ENCODE measurements around the gene MICAL3. TPM values are rescaled to one million over a fixed set of nuclear protein-coding genes. Genes with fewer than 3 reads are reported as not detected.

The MICAL3 gene
- total RNA-seq, 6 experiments from 2014 or later, result 31.5 to 61.8 (median 48.2) TPM

- Histone ChIP-seq H3K9me3 (no peaks in the 10 kb centered on the region), H3K36me3 (no peaks in the 10 kb centered on the region), H3K27me3 (no peaks in the 10 kb centered on the region), H3K4me3 (no peak overlapping the region), H3K4me1 (peaks cover 0 to 19% (median 7%) of the 10 kb centered on the region in 4 donors), H3K27ac (peak overlapping the region in 2 of 3 donors; percentile 71 to 75)
- ATAC-seq (no peak), DNase-seq (no peak)
- no peak for TF ChIP-seq POLR2A (IDR thresholded peaks at IDR 0.05)
- TF ChIP-seq CTCF (IDR thresholded peaks at IDR 0.05), result no peak
- intact Hi-C loops (cut with DNase I), result no loop called here
- WGBS (ENCODE audit: insufficient coverage, low coverage, low lambda C conversion rate, missing lambda C conversion rate), result 98% methylated on average over 7 of the region's 13 CpGs
Observed at GRCh38 chr22:17855572-17856290, 168.6 kb downstream of the MICAL3 start.

GRCh38 chr22:17853073-17853472, 171.3 kb downstream of the MICAL3 start:
- no peaks in the 10 kb centered on the region for H3K27me3 ChIP-seq
- ATAC-seq, result no peak
- intact Hi-C loops (cut with DNase I), result no loop called here
- H3K36me3 ChIP-seq, result no peaks in the 10 kb centered on the region
- no peak for TF ChIP-seq POLR2A (IDR thresholded peaks at IDR 0.05)
- no peak for TF ChIP-seq CTCF (IDR thresholded peaks at IDR 0.05)
- WGBS (ENCODE audit: insufficient coverage, low coverage, low lambda C conversion rate, missing lambda C conversion rate), result 91% methylated on average over 3 of the region's 6 CpGs
- no peak overlapping the region for H3K27ac ChIP-seq
- peaks cover 0 to 19% (median 7%) of the 10 kb centered on the region in 4 donors for H3K4me1 ChIP-seq
- no peak for DNase-seq
- H3K4me3 ChIP-seq, result no peak overlapping the region
- H3K9me3 ChIP-seq, result no peaks in the 10 kb centered on the region

- no peak overlapping the region for H3K4me3 ChIP-seq
- H3K36me3 ChIP-seq, result no peaks in the 10 kb centered on the region
- H3K27me3 ChIP-seq, result no peaks in the 10 kb centered on the region
- H3K27ac ChIP-seq, result peak overlapping the region; percentile 8 to 52 (median 44)
- DNase-seq (peak; percentile 76 to 88 (median 82)), ATAC-seq (peak; percentile 82 to 90 (median 86))
- no peak for TF ChIP-seq POLR2A (IDR thresholded peaks at IDR 0.05)
- TF ChIP-seq CTCF (IDR thresholded peaks at IDR 0.05), result no peak
- WGBS (ENCODE audit: insufficient coverage, low coverage, low lambda C conversion rate, missing lambda C conversion rate), result 60% methylated on average over 7 of the region's 14 CpGs
- intact Hi-C loops (cut with DNase I), result no loop called here
- peaks cover 0 to 16% (median 7%) of the 10 kb centered on the region in 4 donors for H3K4me1 ChIP-seq
- no peaks in the 10 kb centered on the region for H3K9me3 ChIP-seq
Observed at GRCh38 chr22:17851759-17852158, 172.6 kb downstream of the MICAL3 start.

- Histone ChIP-seq H3K4me3 (no peak overlapping the region), H3K4me1 (peaks cover 0 to 28% (median 7%) of the 10 kb centered on the region in 4 donors), H3K9me3 (no peaks in the 10 kb centered on the region), H3K27ac (no peak overlapping the region), H3K27me3 (no peaks in the 10 kb centered on the region), H3K36me3 (no peaks in the 10 kb centered on the region)
- DNase-seq, result no peak
- intact Hi-C loops (cut with DNase I), result no loop called here
- no peak for ATAC-seq
- no peak for TF ChIP-seq CTCF (IDR thresholded peaks at IDR 0.05)
- no peak for TF ChIP-seq POLR2A (IDR thresholded peaks at IDR 0.05)
- 93% methylated on average over 11 of the region's 18 CpGs for WGBS (ENCODE audit: insufficient coverage, low coverage, low lambda C conversion rate, missing lambda C conversion rate)
Observed at GRCh38 chr22:17847360-17848078, 176.8 kb downstream of the MICAL3 start.
